Central memory CD4-positive, alpha-beta T cell (primary cell): ENCODE data around the gene POLE.

Experiments
- DNase-seq: peaks from one replicate; pipeline ENCODE4 v3.0.0; 2022

The POLE gene

DNA sequence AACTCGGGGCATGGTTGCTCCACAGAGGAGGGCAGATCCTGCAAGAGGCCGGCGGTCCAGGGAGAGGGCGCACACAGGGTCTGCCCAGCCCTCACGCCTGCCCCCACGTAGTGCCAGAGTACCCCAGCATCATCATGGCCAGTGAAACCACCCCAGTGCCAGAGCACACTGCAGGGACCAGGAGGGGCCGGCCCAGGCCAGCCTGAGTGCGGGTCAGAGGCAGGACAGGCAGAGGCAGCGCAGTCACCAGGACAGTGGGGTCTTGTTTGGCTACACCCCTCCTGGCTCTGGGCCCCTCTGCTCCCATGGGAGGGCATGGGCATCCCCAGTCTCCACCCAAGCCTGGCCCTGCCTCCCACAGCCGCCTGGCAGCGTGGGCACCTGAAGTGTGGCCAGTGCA, 111.5 kb downstream of the POLE start:
- DNase-seq, result no peak

- DNase-seq, result no peak
Measured at GRCh38 chr12:132574271-132574996, 112.7 kb downstream of the POLE start.
